Progenitor cell of endocrine pancreas (in vitro differentiated cells): ENCODE data around the gene ANKRD62. TPM values are rescaled to one million over a fixed set of nuclear protein-coding genes. Genes with fewer than 3 reads are reported as not detected.

Source experiments
- DNase-seq: peaks from one replicate; pipeline ENCODE4 v3.0.0; 2021; ENCODE audit warnings: low spot score; ENCODE audit not compliant: unreplicated experiment
- H3K27ac Mint-ChIP-seq: 2 replicates; pipeline ENCODE4 v1.8.0; 2021; ENCODE audit warnings: mild to moderate bottlenecking, moderate library complexity, mixed read lengths
- H3K27me3 Mint-ChIP-seq: 2 replicates; pipeline ENCODE4 v1.8.0; 2021; ENCODE audit warnings: mixed read lengths
- H3K36me3 Mint-ChIP-seq: 2 replicates; pipeline ENCODE4 v1.8.0; 2022; ENCODE audit warnings: mixed read lengths; ENCODE audit not compliant: insufficient read depth
- H3K4me1 Mint-ChIP-seq: 2 replicates; pipeline ENCODE4 v1.8.0; 2021; ENCODE audit warnings: low read depth, mixed read lengths
- H3K4me3 Mint-ChIP-seq: 2 replicates; pipeline ENCODE4 v1.8.0; 2021; ENCODE audit warnings: low read depth, mild to moderate bottlenecking, moderate library complexity, mixed read lengths
- H3K9me3 Mint-ChIP-seq: 2 replicates; pipeline ENCODE4 v1.8.0; 2021; ENCODE audit warnings: low read depth, mixed read lengths
- total RNA-seq: library from RNA; stranded (reverse); gene quantifications from 2 replicates; pipeline ENCODE4 v1.2.1, GENCODE V29; 2021
- TF ChIP-seq, protein P1 (sequence below): fragments of 200-600 bp; sonication (generic); IDR thresholded peaks from one replicate; pipeline ENCODE4 v1.5.0; 2021; ENCODE audit warnings: antibody characterized with exemption, mild to moderate bottlenecking; ENCODE audit not compliant: unreplicated experiment

The ANKRD62 gene
- total RNA-seq, 1 donor from 2014 or later, result not detected

DNA sequence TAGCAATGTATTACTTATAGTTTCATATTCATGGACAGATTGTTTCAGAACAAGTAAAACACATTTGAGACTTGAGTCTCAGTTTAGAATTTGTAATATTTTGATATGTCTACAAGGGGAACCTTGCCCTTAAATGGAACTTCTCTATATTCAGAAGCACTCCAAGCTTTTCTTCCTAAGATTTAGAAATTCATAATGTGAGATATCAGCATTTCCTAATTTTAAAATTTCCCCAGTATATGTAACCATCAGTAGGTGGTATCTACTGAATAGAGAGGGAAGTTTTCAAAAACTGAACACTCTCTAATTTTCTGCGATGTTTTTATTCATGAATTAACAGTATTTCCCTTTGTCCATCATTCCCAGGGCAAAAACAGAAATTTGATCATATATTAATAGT lies 7.6 kb downstream of the ANKRD62 start:
- Mint-ChIP-seq H3K27me3 (peaks cover 33% of the 10 kb centered on the region), H3K36me3 (no peaks in the 10 kb centered on the region), H3K9me3 (no peaks in the 10 kb centered on the region)

GRCh38 chr18:12102136-12102842 lies 8.6 kb downstream of the ANKRD62 start:
- Mint-ChIP-seq H3K36me3 (no peaks in the 10 kb centered on the region), H3K27ac (no peak overlapping the region), H3K4me3 (no peak overlapping the region), H3K27me3 (peaks cover 35% of the 10 kb centered on the region), H3K4me1 (no peaks in the 10 kb centered on the region), H3K9me3 (no peaks in the 10 kb centered on the region)
- TF ChIP-seq, protein P1, sequence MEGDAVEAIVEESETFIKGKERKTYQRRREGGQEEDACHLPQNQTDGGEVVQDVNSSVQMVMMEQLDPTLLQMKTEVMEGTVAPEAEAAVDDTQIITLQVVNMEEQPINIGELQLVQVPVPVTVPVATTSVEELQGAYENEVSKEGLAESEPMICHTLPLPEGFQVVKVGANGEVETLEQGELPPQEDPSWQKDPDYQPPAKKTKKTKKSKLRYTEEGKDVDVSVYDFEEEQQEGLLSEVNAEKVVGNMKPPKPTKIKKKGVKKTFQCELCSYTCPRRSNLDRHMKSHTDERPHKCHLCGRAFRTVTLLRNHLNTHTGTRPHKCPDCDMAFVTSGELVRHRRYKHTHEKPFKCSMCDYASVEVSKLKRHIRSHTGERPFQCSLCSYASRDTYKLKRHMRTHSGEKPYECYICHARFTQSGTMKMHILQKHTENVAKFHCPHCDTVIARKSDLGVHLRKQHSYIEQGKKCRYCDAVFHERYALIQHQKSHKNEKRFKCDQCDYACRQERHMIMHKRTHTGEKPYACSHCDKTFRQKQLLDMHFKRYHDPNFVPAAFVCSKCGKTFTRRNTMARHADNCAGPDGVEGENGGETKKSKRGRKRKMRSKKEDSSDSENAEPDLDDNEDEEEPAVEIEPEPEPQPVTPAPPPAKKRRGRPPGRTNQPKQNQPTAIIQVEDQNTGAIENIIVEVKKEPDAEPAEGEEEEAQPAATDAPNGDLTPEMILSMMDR, result no peak
- DNase-seq, result no peak

More for the DNA sequence above, 7.6 kb downstream of the ANKRD62 start:
- TF ChIP-seq, protein P1, result no peak
- Mint-ChIP-seq H3K27ac (no peak overlapping the region), H3K4me3 (no peak overlapping the region), H3K4me1 (no peaks in the 10 kb centered on the region)
- no peak for DNase-seq

- H3K4me1 Mint-ChIP-seq, result no peaks in the 10 kb centered on the region
- H3K27ac Mint-ChIP-seq, result no peak overlapping the region
- H3K9me3 Mint-ChIP-seq, result no peaks in the 10 kb centered on the region
- H3K4me3 Mint-ChIP-seq, result no peak overlapping the region
- TF ChIP-seq, protein P1, result no peak
- H3K36me3 Mint-ChIP-seq, result no peaks in the 10 kb centered on the region
- peaks cover 35% of the 10 kb centered on the region for H3K27me3 Mint-ChIP-seq
- no peak for DNase-seq
Observed at GRCh38 chr18:12106471-12106870, 12.8 kb downstream of the ANKRD62 start.

- no peaks in the 10 kb centered on the region for H3K4me1 Mint-ChIP-seq
- DNase-seq, result no peak
- H3K9me3 Mint-ChIP-seq, result peaks cover 5% of the 10 kb centered on the region
- peaks cover 18% of the 10 kb centered on the region for H3K27me3 Mint-ChIP-seq
- H3K36me3 Mint-ChIP-seq, result no peaks in the 10 kb centered on the region
- no peak overlapping the region for H3K27ac Mint-ChIP-seq
- TF ChIP-seq, protein P1, result no peak
- H3K4me3 Mint-ChIP-seq, result no peak overlapping the region
Observed at GRCh38 chr18:12109836-12110235, 16.2 kb downstream of the ANKRD62 start.

- H3K27ac Mint-ChIP-seq, result no peak overlapping the region
- no peak for DNase-seq
- H3K36me3 Mint-ChIP-seq, result no peaks in the 10 kb centered on the region
- H3K27me3 Mint-ChIP-seq, result no peaks in the 10 kb centered on the region
- TF ChIP-seq, protein P1, result no peak
- peaks cover 5% of the 10 kb centered on the region for H3K4me1 Mint-ChIP-seq
- no peak overlapping the region for H3K4me3 Mint-ChIP-seq
- H3K9me3 Mint-ChIP-seq, result peaks cover 5% of the 10 kb centered on the region
Observed at GRCh38 chr18:12113999-12114646, 20.5 kb downstream of the ANKRD62 start.
